Erythroblast (primary cell): Measurements from ENCODE around the gene ZC3H14.

Source experiments
- GATA1 ChIP-seq: IDR thresholded peaks from 2 replicates; pipeline ENCODE4 v1.6.1; 2011; ENCODE audit warnings: low read depth, mild to moderate bottlenecking, control low read depth, low read length, moderate library complexity
- POLR2A ChIP-seq: IDR thresholded peaks from 2 replicates; pipeline ENCODE4 v1.6.1; 2011; ENCODE audit warnings: mild to moderate bottlenecking, low read length

DNA sequence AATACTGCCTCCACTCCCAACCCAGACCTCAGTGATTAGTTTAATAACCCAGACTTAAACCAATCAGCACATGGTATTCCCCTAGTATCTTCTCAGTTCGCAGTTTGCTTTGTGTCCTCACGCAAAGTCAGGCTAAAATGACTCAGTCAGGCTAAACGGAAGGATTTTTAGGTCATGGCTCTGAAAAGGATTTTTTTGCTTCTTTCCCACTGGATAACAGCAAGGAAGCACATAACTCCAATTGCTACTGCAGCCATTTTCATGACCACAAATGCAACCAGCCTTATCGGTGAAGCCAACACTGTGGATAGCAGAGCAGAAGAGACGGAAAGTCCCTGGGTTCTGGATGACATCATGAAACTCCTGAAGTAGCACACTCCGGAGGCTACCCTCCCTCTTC lies 67.7 kb downstream of the ZC3H14 start:
- TF ChIP-seq POLR2A (no peak), GATA1 (no peak)
